SKM-1 treated with dmso at 0.1 percent for 144 hours (cell line): Measurements from ENCODE around the gene LRP8.

ENCODE experiments used
- DNase-seq: peaks from one replicate; lab custom pipeline; 2025; ENCODE audit not compliant: unreplicated experiment; lab: John Stamatoyannopoulos, UW

LRP8 gene

DNA sequence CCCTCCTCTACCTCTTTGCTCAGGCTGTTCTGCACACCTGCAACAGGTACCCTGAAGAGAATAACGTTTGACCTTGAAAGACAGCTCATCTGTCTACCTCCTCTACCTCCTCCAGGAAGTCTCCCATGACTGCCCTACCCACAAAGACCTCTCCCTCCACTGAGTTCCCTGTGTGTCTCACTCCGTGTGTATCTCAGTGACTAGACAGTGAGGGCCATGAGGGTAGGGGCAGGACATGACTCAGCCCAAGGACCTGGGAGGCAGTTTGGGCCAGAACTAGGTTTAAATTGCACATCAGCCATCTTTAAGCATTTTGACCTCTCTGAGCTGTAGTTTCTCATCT lies 32.0 kb upstream of the LRP8 start:
- no peak for DNase-seq

- no peak for DNase-seq
Measured at GRCh38 chr1:53359225-53359933, 31.5 kb upstream of the LRP8 start.

GRCh38 chr1:53356637-53357036 lies 28.8 kb upstream of the LRP8 start:
- no peak for DNase-seq

- DNase-seq, result no peak
Measured at GRCh38 chr1:53354119-53354518, 26.2 kb upstream of the LRP8 start.

DNA sequence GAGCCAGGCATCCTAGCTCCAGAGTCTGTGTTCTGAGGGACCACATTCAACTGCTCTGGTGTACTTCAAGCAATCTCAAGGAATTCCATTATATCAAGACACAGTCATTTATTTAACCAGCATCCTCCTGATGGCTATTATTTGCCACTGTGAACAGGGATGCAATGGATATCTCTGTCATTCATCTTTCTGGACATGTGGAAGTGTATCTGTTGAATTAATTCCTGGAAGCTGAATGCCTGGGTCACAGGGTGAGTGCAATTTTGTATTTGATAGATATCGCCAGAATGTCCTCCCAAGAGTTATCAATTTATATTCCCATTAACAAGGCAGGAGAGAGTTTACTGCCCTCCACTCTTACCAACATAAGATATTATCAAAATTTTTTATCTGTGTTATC lies 24.7 kb upstream of the LRP8 start:
- no peak for DNase-seq

- DNase-seq, result no peak
Measured at GRCh38 chr1:53350853-53351767, 23.2 kb upstream of the LRP8 start.

DNA sequence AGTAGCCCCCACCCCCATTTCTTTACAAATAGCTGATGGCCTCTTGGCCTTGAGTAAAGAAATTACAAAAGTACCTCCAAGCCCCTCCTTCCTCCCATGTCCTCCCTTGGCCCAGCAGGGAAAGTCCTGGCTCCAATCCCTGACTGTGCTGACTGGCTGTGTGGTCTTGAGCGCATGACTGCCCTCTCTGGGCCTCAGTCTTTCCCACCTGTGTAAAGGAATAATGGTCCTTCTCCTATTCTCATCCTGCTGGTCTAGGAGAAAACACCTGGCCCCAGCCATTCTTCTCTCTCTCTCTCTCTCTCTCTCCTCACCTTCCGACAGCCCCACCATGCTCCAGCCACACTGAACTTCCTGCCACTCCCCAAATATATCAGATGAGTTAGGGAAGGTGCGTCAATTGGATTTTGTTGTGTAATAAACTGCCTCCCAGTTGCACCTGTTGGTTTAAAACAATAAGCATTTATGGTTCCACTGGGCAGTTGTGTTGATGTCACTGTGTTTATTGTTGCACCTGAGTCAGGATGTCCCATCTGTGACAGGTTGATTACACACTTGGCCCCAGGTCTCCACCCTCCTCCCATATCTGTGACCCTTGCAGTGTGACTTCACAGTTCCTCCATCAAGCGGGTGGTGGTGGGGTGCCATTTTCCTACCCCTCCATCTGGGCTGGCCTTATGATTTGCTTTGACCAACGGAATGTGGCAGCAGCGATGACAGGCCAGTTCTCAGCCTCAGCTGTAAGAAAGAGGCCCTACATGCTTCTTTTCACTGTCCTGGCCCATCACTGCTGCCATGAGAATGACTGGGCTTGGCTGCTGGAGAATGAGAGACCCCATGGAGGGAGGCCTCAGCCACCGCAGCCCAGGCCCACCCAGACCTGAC lies 22.3 kb upstream of the LRP8 start:
- DNase-seq, result no peak

DNA sequence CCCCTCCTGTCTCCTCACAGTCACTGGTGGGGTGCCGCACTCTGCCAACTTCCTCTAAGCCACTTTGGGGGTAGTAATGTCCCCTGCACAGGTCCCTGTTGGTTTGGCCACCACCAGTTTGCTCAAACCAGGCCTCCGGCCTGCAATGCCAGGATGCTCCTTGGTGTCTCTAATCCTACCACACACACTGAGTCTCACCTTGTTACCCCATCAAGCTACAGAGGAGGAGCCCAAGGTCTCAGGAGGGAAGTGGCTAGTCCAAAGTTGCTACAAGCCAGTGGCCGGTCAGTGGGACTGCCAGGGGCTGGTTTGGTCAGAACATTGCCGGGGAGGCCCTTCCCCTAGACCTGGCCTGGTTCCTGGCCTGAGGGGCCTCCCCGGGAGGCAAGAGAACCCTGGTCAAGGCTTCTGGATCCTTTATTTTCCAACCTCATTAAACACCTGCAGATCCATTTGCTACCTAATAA lies 21.5 kb upstream of the LRP8 start:
- no peak for DNase-seq

DNA sequence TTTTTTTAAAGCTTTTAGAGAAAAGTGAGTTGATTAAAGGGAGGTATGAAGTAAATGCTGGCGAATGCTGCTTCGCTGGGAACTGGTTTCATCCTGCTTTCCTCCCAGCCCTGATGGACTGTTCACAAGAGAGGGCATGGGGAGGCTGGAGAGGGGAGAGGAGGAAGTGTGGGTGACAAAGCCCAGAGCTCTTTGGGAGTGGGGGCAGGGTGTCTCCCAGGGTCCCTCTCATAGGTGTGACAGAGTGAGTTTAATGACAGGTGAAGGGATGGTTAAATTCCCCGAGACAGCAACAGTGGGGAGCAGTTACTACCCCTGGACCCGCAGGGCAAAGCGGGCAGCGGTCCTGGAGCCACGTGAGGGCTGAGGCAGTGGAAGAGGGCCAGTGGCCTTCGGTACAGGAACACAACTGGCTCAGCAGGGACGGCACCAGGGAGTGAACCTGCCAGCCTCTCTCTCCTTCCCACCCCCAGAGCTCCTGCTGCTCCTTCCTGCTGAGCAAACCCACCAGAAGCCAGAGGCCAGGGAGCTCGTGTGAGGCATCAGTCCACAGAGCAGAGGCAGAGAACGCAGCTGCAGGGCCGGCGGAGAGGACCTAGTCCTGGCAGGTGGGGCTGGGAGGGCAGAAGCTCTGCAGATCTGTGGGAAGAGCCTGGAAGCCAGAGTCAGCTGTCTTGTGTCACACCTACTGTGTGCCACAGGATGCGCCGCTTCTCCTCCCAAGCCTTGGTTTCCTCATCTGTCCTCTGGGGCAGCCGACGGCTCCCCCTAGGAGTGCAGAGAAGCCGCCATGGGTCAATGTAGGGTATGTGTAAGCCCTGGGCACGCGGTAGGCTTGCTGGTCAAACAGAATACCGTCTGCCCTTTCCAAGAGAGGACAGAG lies 20.9 kb upstream of the LRP8 start:
- no peak for DNase-seq

GRCh38 chr1:53346814-53347176 lies 18.9 kb upstream of the LRP8 start:
- DNase-seq, result no peak

DNA sequence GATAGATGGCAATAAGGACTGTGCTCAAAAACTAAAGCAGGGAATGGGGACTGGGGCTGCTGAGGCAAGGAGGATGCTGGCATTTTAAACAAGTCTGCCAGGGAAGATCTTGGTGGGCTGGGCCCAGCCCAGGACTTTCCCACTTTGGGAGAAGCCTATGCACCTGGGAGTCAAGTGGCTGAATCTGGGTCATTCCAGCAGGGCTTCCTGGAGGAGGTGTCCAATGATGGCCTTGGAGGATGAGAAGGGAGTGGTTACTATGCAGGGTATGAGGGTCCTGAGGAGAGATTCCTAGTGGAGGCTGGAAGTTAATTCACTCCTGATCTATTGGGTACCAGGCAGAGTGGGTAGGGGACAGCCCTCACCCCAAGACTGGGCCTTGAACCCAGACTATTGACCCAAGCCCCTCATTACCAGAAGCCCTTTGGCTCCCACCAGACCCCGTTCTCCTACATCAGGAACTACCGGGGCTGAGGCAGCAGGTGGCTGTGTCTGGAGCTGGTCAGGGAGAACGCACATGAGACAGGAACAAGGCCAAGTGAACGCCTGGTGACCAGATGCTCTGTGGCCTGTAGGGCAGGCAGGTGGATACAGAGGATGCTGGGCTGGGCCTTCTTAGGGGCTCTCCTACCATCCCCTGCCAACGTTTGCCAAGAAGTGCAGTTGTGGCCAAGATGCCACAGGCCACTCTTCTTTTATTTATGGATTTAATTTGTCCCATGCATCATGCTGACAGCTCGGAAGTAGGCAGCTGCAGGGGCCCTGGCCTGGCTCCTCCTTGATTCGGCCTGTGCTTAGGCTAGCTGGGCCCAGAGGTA lies 18.3 kb upstream of the LRP8 start:
- DNase-seq, result no peak

GRCh38 chr1:53344921-53345838 lies 17.3 kb upstream of the LRP8 start:
- no peak for DNase-seq

GRCh38 chr1:53343831-53344668 lies 16.2 kb upstream of the LRP8 start:
- no peak for DNase-seq

DNA sequence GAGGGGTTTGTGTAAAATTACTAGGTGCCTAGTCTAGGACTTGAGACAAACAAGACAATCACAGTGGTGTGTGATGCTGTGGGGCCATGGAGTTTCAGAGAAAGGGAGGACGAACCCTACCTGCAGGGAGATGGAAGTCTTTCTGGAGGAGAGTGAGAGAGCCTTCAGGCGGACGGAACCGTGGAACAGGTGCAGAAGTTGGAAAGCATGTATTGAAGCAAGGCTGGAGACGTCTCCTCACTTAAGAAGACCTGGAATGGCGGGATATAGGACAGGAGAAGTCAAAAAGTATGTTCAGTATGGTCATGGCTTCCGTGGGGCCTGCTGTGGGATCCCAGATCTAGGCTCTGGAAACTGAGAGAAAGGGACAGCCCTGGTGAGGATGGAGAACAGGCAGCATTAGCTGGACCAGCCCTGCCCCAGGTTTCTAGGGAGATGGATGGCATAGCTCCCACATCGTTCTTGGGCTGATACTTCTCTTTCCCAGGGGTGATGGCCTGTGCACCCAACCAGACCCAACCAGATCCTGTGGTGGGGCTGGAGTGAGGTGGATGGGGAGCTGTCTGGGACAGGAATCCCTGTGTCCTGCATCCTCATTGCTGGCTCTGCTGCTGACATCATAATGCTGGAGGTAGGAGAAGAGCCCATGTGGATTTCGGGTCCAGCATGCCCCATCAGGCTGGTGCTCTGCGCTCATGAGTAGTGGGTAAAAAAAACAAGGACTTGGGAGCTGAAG lies 15.0 kb upstream of the LRP8 start:
- DNase-seq, result no peak

GRCh38 chr1:53341961-53342707 lies 14.3 kb upstream of the LRP8 start:
- no peak for DNase-seq

- no peak for DNase-seq
Measured at GRCh38 chr1:53341521-53341895, 13.6 kb upstream of the LRP8 start.
